SK-N-SH (cell line): ENCODE measurements around the gene PJA2. TPM values are rescaled to one million over a fixed set of nuclear protein-coding genes. Genes with fewer than 3 reads are reported as not detected.

Experiments
- CTCF ChIA-PET: fragments of 300-600, 350-600 bp; formaldehyde crosslinking; extraction: SDS; loops from one replicate; lab custom pipeline; 2021; lab: Yijun Ruan, JAX
- POLR2A ChIA-PET: fragments of 350-600 bp; sonication (Branson Sonifier 250); formaldehyde crosslinking; extraction: SDS; loops from one replicate; lab custom pipeline; 2020; ENCODE audit warnings: antibody characterized with exemption, inconsistent platforms; lab: Yijun Ruan, JAX
- DNase-seq: peaks from one replicate; pipeline ENCODE4 v3.0.0; 2012
- H2AFZ ChIP-seq: fragments of 200-600 bp; sonication (generic); 2 replicates; pipeline ENCODE4 v1.8.1; 2016; ENCODE audit warnings: antibody characterized with exemption, mild to moderate bottlenecking, low read depth
- H3F3A ChIP-seq: fragments of 200-600 bp; sonication (generic); replicated peaks from 2 replicates; pipeline ENCODE3; 2016; ENCODE audit warnings: antibody characterized with exemption, mild to moderate bottlenecking; ENCODE audit not compliant: insufficient read depth
- H3K27ac ChIP-seq, 2 experiments: fragments of 200-500 bp in 1 of 2; fragments of 200-600 bp in 1 of 2; sonication (Bioruptor generic) in 1 of 2; sonication (generic), shearing (Covaris generic) in 1 of 2; 2 replicates each; pipeline versions ENCODE4 v1.5.1 to v1.6.1; 2014 to 2016; ENCODE audit warnings: low read depth in 2 of 2, inconsistent platforms in 1 of 2, low read length in 1 of 2, mild to moderate bottlenecking in 1 of 2, mixed read lengths in 1 of 2
- H3K27me3 ChIP-seq: fragments of 200-600 bp; sonication (generic), shearing (Covaris generic); 2 replicates; pipeline ENCODE4 v1.6.1; 2016; ENCODE audit warnings: mixed run types; ENCODE audit not compliant: insufficient read depth
- H3K36me3 ChIP-seq, 2 experiments: fragments of 200-500 bp in 1 of 2; fragments of 200-600 bp in 1 of 2; sonication (Bioruptor generic) in 1 of 2; sonication (generic) in 1 of 2; replicated peaks in 1 of 2; 2 replicates each; pipeline versions ENCODE3 to v1.5.1; 2014 to 2016; ENCODE audit warnings: low read length in 1 of 2, mild to moderate bottlenecking in 1 of 2; ENCODE audit not compliant: insufficient read depth in 2 of 2, control insufficient read depth in 1 of 2
- H3K4me1 ChIP-seq, 2 experiments: fragments of 200-500 bp in 1 of 2; fragments of 200-600 bp in 1 of 2; sonication (Bioruptor generic) in 1 of 2; sonication (generic), shearing (Covaris generic) in 1 of 2; 2 replicates each; pipeline versions ENCODE4 v1.5.1 to v1.6.1; 2014 to 2016; ENCODE audit warnings: low read depth in 1 of 2, low read length in 1 of 2, mixed run types in 1 of 2; ENCODE audit not compliant: insufficient read depth in 2 of 2, control insufficient read depth in 1 of 2
- H3K4me2 ChIP-seq: fragments of 200-600 bp; sonication (generic), shearing (Covaris generic); 2 replicates; pipeline ENCODE4 v1.6.1; 2017; ENCODE audit warnings: mixed run types
- H3K4me3 ChIP-seq, 2 experiments: fragments of 200-500 bp in 1 of 2; fragments of 200-600 bp in 1 of 2; sonication (Bioruptor generic) in 1 of 2; sonication (generic), shearing (Covaris generic) in 1 of 2; 2 replicates each; pipeline versions ENCODE4 v1.5.1 to v1.8.1; 2014 to 2016; ENCODE audit warnings: low read depth in 2 of 2, inconsistent platforms in 1 of 2, low read length in 1 of 2, mild to moderate bottlenecking in 1 of 2, mixed read lengths in 1 of 2, moderate library complexity in 1 of 2
- H3K79me2 ChIP-seq: fragments of 200-600 bp; sonication (generic); 2 replicates; pipeline ENCODE4 v1.8.1; 2017; ENCODE audit warnings: mild to moderate bottlenecking; ENCODE audit not compliant: insufficient read depth
- H3K9ac ChIP-seq: fragments of 200-600 bp; sonication (generic); 2 replicates; pipeline ENCODE4 v1.6.1; 2017; ENCODE audit warnings: mixed run types
- H3K9me2 ChIP-seq: fragments of 200-600 bp; sonication (generic); 2 replicates; pipeline ENCODE4 v1.6.1; 2017; ENCODE audit warnings: mixed run types
- H3K9me3 ChIP-seq: fragments of 200-600 bp; sonication (generic); 2 replicates; pipeline ENCODE4 v1.6.1; 2017; ENCODE audit warnings: mixed run types, mild to moderate bottlenecking, moderate library complexity
- H4K20me1 ChIP-seq: fragments of 200-600 bp; sonication (generic); 2 replicates; pipeline ENCODE4 v1.6.1; 2017; ENCODE audit warnings: mild to moderate bottlenecking, mixed run types; ENCODE audit not compliant: insufficient read depth
- CHD2 ChIP-seq: fragments of 150-350 bp; IDR thresholded peaks from 2 replicates; pipeline ENCODE4 v1.6.1; 2018; ENCODE audit warnings: low read length; ENCODE audit not compliant: partially characterized antibody
- CTCF ChIP-seq: fragments of 200-600 bp; sonication (generic); IDR thresholded peaks from 2 replicates; pipeline ENCODE4 v1.6.1; 2017; ENCODE audit warnings: antibody characterized with exemption, mild to moderate bottlenecking, moderate library complexity
- ELF1 ChIP-seq: IDR thresholded peaks from 2 replicates; pipeline ENCODE4 v1.4.0; 2012
- EP300 ChIP-seq, 2 experiments: IDR thresholded peaks; 2 replicates each; pipeline versions ENCODE4 v1.4.0 to v1.6.1; 2012; ENCODE audit warnings: borderline replicate concordance in 1 of 2, low read depth in 1 of 2, low read length in 1 of 2
- IRF3 ChIP-seq: fragments of 150-350 bp; IDR thresholded peaks from 2 replicates; pipeline ENCODE4 v1.6.1; 2016; ENCODE audit warnings: mild to moderate bottlenecking, low read depth, low read length
- JUND ChIP-seq: IDR thresholded peaks from 2 replicates; pipeline ENCODE4 v1.4.0; 2012
- MEF2A ChIP-seq: IDR thresholded peaks from 2 replicates; pipeline ENCODE4 v1.4.0; 2012; ENCODE audit warnings: low read depth, borderline replicate concordance
- NFIC ChIP-seq: IDR thresholded peaks from 2 replicates; pipeline ENCODE4 v1.4.0; 2012; ENCODE audit warnings: borderline replicate concordance
- PBX3 ChIP-seq: IDR thresholded peaks from 2 replicates; pipeline ENCODE4; 2012
- TAF1 ChIP-seq: IDR thresholded peaks from 2 replicates; pipeline ENCODE4 v1.6.1; 2012; ENCODE audit warnings: low read depth, mild to moderate bottlenecking, low read length, moderate library complexity, borderline replicate concordance
- WGBS: methylation state at CpG from one replicate; pipeline ENCODE4 v1.1.6; 2017; ENCODE audit warnings: low lambda C conversion rate; 5-methylcytosine and 5-hydroxymethylcytosine counted together
- polyA plus RNA-seq, 3 experiments: library from polyadenylated mRNA; depleted of rRNA; stranded (reverse); fragments of >200 nt; gene quantifications; 2 replicates each; pipeline ENCODE4 v1.2.3, GENCODE V29; 2012
- TF ChIP-seq, protein P1 (sequence below): IDR thresholded peaks from 2 replicates; pipeline ENCODE4 v1.4.0; 2012; ENCODE audit warnings: low read depth, borderline replicate concordance
- TF ChIP-seq, protein P2 (sequence below): IDR thresholded peaks from 2 replicates; pipeline ENCODE4 v1.4.0; 2012; ENCODE audit warnings: low read depth
- TF ChIP-seq, protein P3 (sequence below): fragments of 150-350 bp; IDR thresholded peaks from 2 replicates; pipeline ENCODE4 v1.6.1; 2017; ENCODE audit warnings: antibody characterized with exemption, low read length, low read depth, borderline replicate concordance
- TF ChIP-seq, protein P4 (sequence below): IDR thresholded peaks from 2 replicates; pipeline ENCODE4 v1.6.1; 2012; ENCODE audit warnings: mild to moderate bottlenecking, low read depth, low read length, moderate library complexity

The PJA2 gene
- polyA plus RNA-seq, 1 of the 3 experiments (the other 2 are of a cell fraction): 30.7 TPM

DNA sequence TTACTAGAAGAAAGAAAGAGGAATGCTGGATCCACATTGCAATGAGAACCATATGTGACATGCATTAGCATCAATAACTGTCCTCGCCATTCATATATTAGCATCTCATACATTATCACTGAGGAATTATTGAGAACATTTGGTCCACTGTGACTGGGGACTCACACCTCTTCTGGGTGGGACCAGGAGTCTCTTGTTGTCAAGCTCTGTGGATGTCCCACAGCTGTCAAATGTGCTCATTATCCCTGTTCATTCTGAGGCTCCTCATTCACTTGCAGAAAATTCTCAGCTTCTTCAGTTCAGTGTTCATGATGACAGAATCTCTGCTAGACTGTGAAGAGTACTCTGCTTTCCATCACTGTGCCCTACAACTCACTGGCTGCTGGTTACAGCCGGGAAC is 109.4 kb downstream of the PJA2 start (continued):
- TF ChIP-seq, protein P1, sequence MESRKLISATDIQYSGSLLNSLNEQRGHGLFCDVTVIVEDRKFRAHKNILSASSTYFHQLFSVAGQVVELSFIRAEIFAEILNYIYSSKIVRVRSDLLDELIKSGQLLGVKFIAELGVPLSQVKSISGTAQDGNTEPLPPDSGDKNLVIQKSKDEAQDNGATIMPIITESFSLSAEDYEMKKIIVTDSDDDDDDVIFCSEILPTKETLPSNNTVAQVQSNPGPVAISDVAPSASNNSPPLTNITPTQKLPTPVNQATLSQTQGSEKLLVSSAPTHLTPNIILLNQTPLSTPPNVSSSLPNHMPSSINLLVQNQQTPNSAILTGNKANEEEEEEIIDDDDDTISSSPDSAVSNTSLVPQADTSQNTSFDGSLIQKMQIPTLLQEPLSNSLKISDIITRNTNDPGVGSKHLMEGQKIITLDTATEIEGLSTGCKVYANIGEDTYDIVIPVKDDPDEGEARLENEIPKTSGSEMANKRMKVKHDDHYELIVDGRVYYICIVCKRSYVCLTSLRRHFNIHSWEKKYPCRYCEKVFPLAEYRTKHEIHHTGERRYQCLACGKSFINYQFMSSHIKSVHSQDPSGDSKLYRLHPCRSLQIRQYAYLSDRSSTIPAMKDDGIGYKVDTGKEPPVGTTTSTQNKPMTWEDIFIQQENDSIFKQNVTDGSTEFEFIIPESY: no peak
- TF ChIP-seq IRF3 (no peak), EP300 (IDR thresholded peaks at IDR 0.05; ENCODE audit: borderline replicate concordance in 1 of 2, low read depth in 1 of 2, low read length in 1 of 2) (no peak), MEF2A (no peak), JUND (no peak)
- TF ChIP-seq, all 33 proteins: peak for 0

- WGBS: 79% methylated on average over 5 of the region's 6 CpGs
- no peak overlapping the region for H3K9ac ChIP-seq
- H3K27me3 ChIP-seq: no peaks in the 10 kb centered on the region
- no peak overlapping the region for H2AFZ ChIP-seq
- CTCF ChIA-PET: no interaction called here
- no peaks in the 10 kb centered on the region for H3K36me3 ChIP-seq
- no peaks in the 10 kb centered on the region for H3K9me2 ChIP-seq
- no peak overlapping the region for H3K4me3 ChIP-seq
- H3F3A ChIP-seq: no peaks in the 10 kb centered on the region
- H3K4me2 ChIP-seq: no peak overlapping the region
- POLR2A ChIA-PET: no interaction called here
- no peak for TF ChIP-seq PBX3
- TF ChIP-seq IRF3: no peak
- TF ChIP-seq, protein P2, sequence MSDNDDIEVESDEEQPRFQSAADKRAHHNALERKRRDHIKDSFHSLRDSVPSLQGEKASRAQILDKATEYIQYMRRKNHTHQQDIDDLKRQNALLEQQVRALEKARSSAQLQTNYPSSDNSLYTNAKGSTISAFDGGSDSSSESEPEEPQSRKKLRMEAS: no peak
- no peak for TF ChIP-seq CTCF
- TF ChIP-seq EP300 (IDR thresholded peaks at IDR 0.05; ENCODE audit: borderline replicate concordance in 1 of 2, low read depth in 1 of 2, low read length in 1 of 2): no peak
- TF ChIP-seq, protein P1: no peak
- no peak for TF ChIP-seq TAF1
- TF ChIP-seq, protein P3, sequence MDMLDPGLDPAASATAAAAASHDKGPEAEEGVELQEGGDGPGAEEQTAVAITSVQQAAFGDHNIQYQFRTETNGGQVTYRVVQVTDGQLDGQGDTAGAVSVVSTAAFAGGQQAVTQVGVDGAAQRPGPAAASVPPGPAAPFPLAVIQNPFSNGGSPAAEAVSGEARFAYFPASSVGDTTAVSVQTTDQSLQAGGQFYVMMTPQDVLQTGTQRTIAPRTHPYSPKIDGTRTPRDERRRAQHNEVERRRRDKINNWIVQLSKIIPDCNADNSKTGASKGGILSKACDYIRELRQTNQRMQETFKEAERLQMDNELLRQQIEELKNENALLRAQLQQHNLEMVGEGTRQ: no peak
- TF ChIP-seq ELF1: no peak
- TF ChIP-seq, protein P4, sequence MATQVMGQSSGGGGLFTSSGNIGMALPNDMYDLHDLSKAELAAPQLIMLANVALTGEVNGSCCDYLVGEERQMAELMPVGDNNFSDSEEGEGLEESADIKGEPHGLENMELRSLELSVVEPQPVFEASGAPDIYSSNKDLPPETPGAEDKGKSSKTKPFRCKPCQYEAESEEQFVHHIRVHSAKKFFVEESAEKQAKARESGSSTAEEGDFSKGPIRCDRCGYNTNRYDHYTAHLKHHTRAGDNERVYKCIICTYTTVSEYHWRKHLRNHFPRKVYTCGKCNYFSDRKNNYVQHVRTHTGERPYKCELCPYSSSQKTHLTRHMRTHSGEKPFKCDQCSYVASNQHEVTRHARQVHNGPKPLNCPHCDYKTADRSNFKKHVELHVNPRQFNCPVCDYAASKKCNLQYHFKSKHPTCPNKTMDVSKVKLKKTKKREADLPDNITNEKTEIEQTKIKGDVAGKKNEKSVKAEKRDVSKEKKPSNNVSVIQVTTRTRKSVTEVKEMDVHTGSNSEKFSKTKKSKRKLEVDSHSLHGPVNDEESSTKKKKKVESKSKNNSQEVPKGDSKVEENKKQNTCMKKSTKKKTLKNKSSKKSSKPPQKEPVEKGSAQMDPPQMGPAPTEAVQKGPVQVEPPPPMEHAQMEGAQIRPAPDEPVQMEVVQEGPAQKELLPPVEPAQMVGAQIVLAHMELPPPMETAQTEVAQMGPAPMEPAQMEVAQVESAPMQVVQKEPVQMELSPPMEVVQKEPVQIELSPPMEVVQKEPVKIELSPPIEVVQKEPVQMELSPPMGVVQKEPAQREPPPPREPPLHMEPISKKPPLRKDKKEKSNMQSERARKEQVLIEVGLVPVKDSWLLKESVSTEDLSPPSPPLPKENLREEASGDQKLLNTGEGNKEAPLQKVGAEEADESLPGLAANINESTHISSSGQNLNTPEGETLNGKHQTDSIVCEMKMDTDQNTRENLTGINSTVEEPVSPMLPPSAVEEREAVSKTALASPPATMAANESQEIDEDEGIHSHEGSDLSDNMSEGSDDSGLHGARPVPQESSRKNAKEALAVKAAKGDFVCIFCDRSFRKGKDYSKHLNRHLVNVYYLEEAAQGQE: no peak
- no peak for TF ChIP-seq NFIC
- TF ChIP-seq CHD2: no peak
- TF ChIP-seq, all 33 proteins: peak for 0
- no peak for DNase-seq
- Histone ChIP-seq H3K79me2 (no peaks in the 10 kb centered on the region), H4K20me1 (no peaks in the 10 kb centered on the region), H3K4me1 (peaks cover 0 to 7% of the 10 kb centered on the region in 2 experiments; a peak in 2 of 4 replicates), H3K27ac (no peak overlapping the region), H3K9me3 (no peaks in the 10 kb centered on the region)
Measured at GRCh38 chr5:109299557-109299956, 110.2 kb downstream of the PJA2 start.
